NCI-H2081 treated with DMSO at 0.1 percent for 48 hours (cell line): ENCODE results near the gene NPLOC4.
"Not testable (repeated sequence)": the region's sequence is repeated elsewhere in the genome, so short reads cannot be mapped to it uniquely, and the experiment has no call there.

Experiments used
- DNase-seq: peaks from one replicate; lab custom pipeline; 2025; lab: John Stamatoyannopoulos, UW

NPLOC4 gene

GRCh38 chr17:81636505-81637288, at the start of gene NPLOC4, which contains the start of gene TSPAN10:
Gene NPLOC4 (minus strand): TSS chr17:81637112. CDS start chr17:81636930, 182 bp downstream.
Gene TSPAN10 (plus strand): TSS chr17:81637196. CDS start chr17:81642413, 5,217 bp downstream.
- peak; percentile 39 for DNase-seq

- DNase-seq, result no peak
Measured at GRCh38 chr17:81686614-81687013, 49.7 kb upstream of the NPLOC4 start.

GRCh38 chr17:81685108-81685507, 48.2 kb upstream of the NPLOC4 start:
- DNase-seq, result no peak

- DNase-seq, result no peak
Measured at GRCh38 chr17:81684442-81684911, 47.6 kb upstream of the NPLOC4 start.

- DNase-seq, result peak; percentile 96
Measured at GRCh38 chr17:81683584-81684441, 46.9 kb upstream of the NPLOC4 start, which contains the start of the genes ARL16 and HGS. Gene ARL16 (minus strand): TSS chr17:81683797. CDS start chr17:81683753, 44 bp downstream. Gene HGS (plus strand): TSS chr17:81684011. CDS start chr17:81684067, 56 bp downstream.

- DNase-seq, result no peak
Measured at GRCh38 chr17:81683208-81683583, 46.3 kb upstream of the NPLOC4 start.

- DNase-seq, result no peak
Measured at GRCh38 chr17:81682565-81683207, 45.8 kb upstream of the NPLOC4 start.

- peak; percentile 89 for DNase-seq
Measured at GRCh38 chr17:81681672-81682071, 44.8 kb upstream of the NPLOC4 start.

GRCh38 chr17:81680150-81680549, 43.2 kb upstream of the NPLOC4 start:
- no peak for DNase-seq

GRCh38 chr17:81676906-81677305, 40.0 kb upstream of the NPLOC4 start:
- no peak for DNase-seq

GRCh38 chr17:81675515-81676221, 38.8 kb upstream of the NPLOC4 start:
- DNase-seq, result not testable (repeated sequence)

GRCh38 chr17:81673561-81674258, 36.8 kb upstream of the NPLOC4 start:
- DNase-seq, result no peak

- no peak for DNase-seq
Measured at GRCh38 chr17:81672954-81673353, 36.0 kb upstream of the NPLOC4 start.

- no peak for DNase-seq
Measured at GRCh38 chr17:81672504-81672903, 35.6 kb upstream of the NPLOC4 start.

GRCh38 chr17:81667754-81668153, 30.8 kb upstream of the NPLOC4 start:
- DNase-seq, result no peak

- DNase-seq, result peak; percentile 92
Measured at GRCh38 chr17:81666342-81667191, 29.7 kb upstream of the NPLOC4 start, which contains the start of the genes CCDC137 and OXLD1. Gene CCDC137 (plus strand): TSS chr17:81666737. CDS start chr17:81666767, 30 bp downstream. Gene OXLD1 (minus strand): TSS chr17:81666605. CDS start chr17:81666577, 28 bp downstream.

- no peak for DNase-seq
Measured at GRCh38 chr17:81666092-81666341, 29.1 kb upstream of the NPLOC4 start.

- no peak for DNase-seq
Measured at GRCh38 chr17:81665205-81666091, 28.5 kb upstream of the NPLOC4 start.

- DNase-seq, result no peak
Measured at GRCh38 chr17:81664051-81664470, 27.1 kb upstream of the NPLOC4 start.
